ENCODE measurements around the gene ARAP1.

DNA sequence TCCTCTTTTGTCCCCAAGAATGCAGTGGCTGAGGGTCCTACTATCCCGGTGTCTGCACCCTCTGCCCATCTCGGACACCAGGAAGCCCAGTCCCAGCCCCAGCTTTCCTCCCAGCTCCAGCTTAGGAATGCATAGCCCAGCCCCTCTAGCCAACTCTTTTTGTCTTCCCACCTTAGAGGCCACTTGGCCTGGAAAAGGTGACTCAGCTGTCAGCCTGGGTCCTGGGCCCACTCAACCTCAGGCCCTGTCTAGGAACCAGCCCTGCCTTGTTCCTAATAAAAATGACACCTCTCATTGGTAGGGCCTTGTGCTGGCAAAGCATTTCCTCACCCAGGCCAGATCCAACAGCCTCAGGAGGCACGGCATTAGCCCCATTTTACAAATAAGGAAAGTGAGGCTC is 106.2 kb downstream of the ARAP1 start:
- TF ChIP-seq, protein P1, sequence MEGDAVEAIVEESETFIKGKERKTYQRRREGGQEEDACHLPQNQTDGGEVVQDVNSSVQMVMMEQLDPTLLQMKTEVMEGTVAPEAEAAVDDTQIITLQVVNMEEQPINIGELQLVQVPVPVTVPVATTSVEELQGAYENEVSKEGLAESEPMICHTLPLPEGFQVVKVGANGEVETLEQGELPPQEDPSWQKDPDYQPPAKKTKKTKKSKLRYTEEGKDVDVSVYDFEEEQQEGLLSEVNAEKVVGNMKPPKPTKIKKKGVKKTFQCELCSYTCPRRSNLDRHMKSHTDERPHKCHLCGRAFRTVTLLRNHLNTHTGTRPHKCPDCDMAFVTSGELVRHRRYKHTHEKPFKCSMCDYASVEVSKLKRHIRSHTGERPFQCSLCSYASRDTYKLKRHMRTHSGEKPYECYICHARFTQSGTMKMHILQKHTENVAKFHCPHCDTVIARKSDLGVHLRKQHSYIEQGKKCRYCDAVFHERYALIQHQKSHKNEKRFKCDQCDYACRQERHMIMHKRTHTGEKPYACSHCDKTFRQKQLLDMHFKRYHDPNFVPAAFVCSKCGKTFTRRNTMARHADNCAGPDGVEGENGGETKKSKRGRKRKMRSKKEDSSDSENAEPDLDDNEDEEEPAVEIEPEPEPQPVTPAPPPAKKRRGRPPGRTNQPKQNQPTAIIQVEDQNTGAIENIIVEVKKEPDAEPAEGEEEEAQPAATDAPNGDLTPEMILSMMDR (conservative IDR thresholded peaks at IDR 0.05) = no peak
- no peak for TF ChIP-seq EZH2 (IDR thresholded peaks at IDR 0.05; ENCODE audit: low read depth)
